Erythroblast (primary cell): ENCODE results near the gene MUS81.

Source experiments
- GATA1 ChIP-seq: IDR thresholded peaks from 2 replicates; pipeline ENCODE4 v1.6.1; 2011; ENCODE audit warnings: low read depth, mild to moderate bottlenecking, control low read depth, low read length, moderate library complexity
- POLR2A ChIP-seq: IDR thresholded peaks from 2 replicates; pipeline ENCODE4 v1.6.1; 2011; ENCODE audit warnings: mild to moderate bottlenecking, low read length

GRCh38 chr11:65880027-65880426, 19.8 kb downstream of the MUS81 start:
- TF ChIP-seq POLR2A (no peak), GATA1 (no peak)
